Measurements from ENCODE around the gene ANKRD34B.

ANKRD34B gene

GRCh38 chr5:80609692-80610091, 39.6 kb upstream of the ANKRD34B start:
- Histone ChIP-seq H4K8ac (ENCODE audit: low read depth, low read length) (no peak overlapping the region), H2AK5ac (ENCODE audit: low read depth, low read length) (no peak overlapping the region), H3K4me3 (ENCODE audit: low read length in 2 of 2) (no peak overlapping the region), H3K23ac (ENCODE audit: low read depth, low read length, poor library complexity) (no peak overlapping the region), H2BK15ac (ENCODE audit: low read length) (no peak overlapping the region), H2AFZ (ENCODE audit: low read length) (no peak overlapping the region), H3K27me3 (ENCODE audit: control insufficient read depth in 3 of 3, insufficient read depth in 3 of 3, low read depth in 1 of 3, low read length in 3 of 3) (no peaks in the 10 kb centered on the region), H3K18ac (ENCODE audit: low read length) (no peak overlapping the region), H3K9ac (ENCODE audit: low read depth, low read length, poor library complexity) (no peak overlapping the region), H3K4me1 (ENCODE audit: control insufficient read depth in 2 of 2, insufficient read depth in 1 of 2, low read depth in 1 of 2, low read length in 2 of 2) (peaks cover 3 to 5% of the 10 kb centered on the region in 2 donors), H3K36me3 (replicated peaks in 1 of 2; ENCODE audit: control insufficient read depth in 2 of 2, insufficient read depth in 2 of 2, low read length in 2 of 2) (peaks cover 0 to 2% of the 10 kb centered on the region in 2 donors), H3K14ac (ENCODE audit: low read length) (no peak overlapping the region), H3K79me1 (ENCODE audit: low read depth, low read length) (no peaks in the 10 kb centered on the region), H3K9me3 (replicated peaks in 1 of 2; ENCODE audit: control insufficient read depth in 2 of 2, insufficient read depth in 1 of 2, low read depth in 1 of 2, low read length in 2 of 2) (peaks cover 0 to 5% of the 10 kb centered on the region in 2 donors), H2BK5ac (ENCODE audit: low read length) (no peak overlapping the region), H3K4ac (ENCODE audit: low read length) (no peak overlapping the region), H2BK120ac (ENCODE audit: low read depth, low read length) (no peak overlapping the region), H2BK12ac (ENCODE audit: low read length) (no peak overlapping the region), H3K4me2 (ENCODE audit: insufficient read depth, low read length, poor library complexity, severe bottlenecking) (no peak overlapping the region), H4K91ac (ENCODE audit: low read depth, low read length, poor library complexity) (no peak overlapping the region), H3K27ac (replicated peaks; ENCODE audit: low read length) (no peak overlapping the region)
- no CpG with 5 or more reads among the region's 1 CpG for WGBS, 2 donors (ENCODE audit: extremely low coverage in 2 of 2, insufficient read length in 2 of 2, insufficient replicate concordance in 1 of 2)
- DNase-seq (ENCODE audit: low spot score): no peak

- Histone ChIP-seq H3K4me2 (ENCODE audit: insufficient read depth, low read length, poor library complexity, severe bottlenecking) (no peak overlapping the region), H4K91ac (ENCODE audit: low read depth, low read length, poor library complexity) (no peak overlapping the region), H2AFZ (ENCODE audit: low read length) (no peak overlapping the region), H2BK15ac (ENCODE audit: low read length) (no peak overlapping the region), H3K79me1 (ENCODE audit: low read depth, low read length) (no peaks in the 10 kb centered on the region), H3K4me3 (ENCODE audit: low read length in 2 of 2) (no peak overlapping the region), H3K23ac (ENCODE audit: low read depth, low read length, poor library complexity) (no peak overlapping the region), H2BK12ac (ENCODE audit: low read length) (no peak overlapping the region), H2BK5ac (ENCODE audit: low read length) (no peak overlapping the region), H3K9ac (ENCODE audit: low read depth, low read length, poor library complexity) (no peak overlapping the region), H3K18ac (ENCODE audit: low read length) (no peak overlapping the region), H3K4me1 (ENCODE audit: control insufficient read depth in 2 of 2, insufficient read depth in 1 of 2, low read depth in 1 of 2, low read length in 2 of 2) (no peaks in the 10 kb centered on the region), H2AK5ac (ENCODE audit: low read depth, low read length) (no peak overlapping the region), H3K4ac (ENCODE audit: low read length) (no peak overlapping the region), H3K27ac (replicated peaks; ENCODE audit: low read length) (no peak overlapping the region), H4K8ac (ENCODE audit: low read depth, low read length) (no peak overlapping the region), H3K36me3 (replicated peaks in 1 of 2; ENCODE audit: control insufficient read depth in 2 of 2, insufficient read depth in 2 of 2, low read length in 2 of 2) (peaks cover 0 to 2% of the 10 kb centered on the region in 2 donors), H3K14ac (ENCODE audit: low read length) (no peak overlapping the region), H3K27me3 (ENCODE audit: control insufficient read depth in 3 of 3, insufficient read depth in 3 of 3, low read depth in 1 of 3, low read length in 3 of 3) (no peaks in the 10 kb centered on the region), H3K9me3 (replicated peaks in 1 of 2; ENCODE audit: control insufficient read depth in 2 of 2, insufficient read depth in 1 of 2, low read depth in 1 of 2, low read length in 2 of 2) (peaks cover 0 to 5% of the 10 kb centered on the region in 2 donors), H2BK120ac (ENCODE audit: low read depth, low read length) (no peak overlapping the region)
- no peak for DNase-seq (ENCODE audit: low spot score)
- WGBS, 2 donors (ENCODE audit: extremely low coverage in 2 of 2, insufficient read length in 2 of 2, insufficient replicate concordance in 1 of 2): no CpG with 5 or more reads among the region's 1 CpG
Observed at GRCh38 chr5:80608731-80609130, 38.7 kb upstream of the ANKRD34B start.

- Histone ChIP-seq H4K91ac (ENCODE audit: low read depth, low read length, poor library complexity) (no peak overlapping the region), H3K4ac (ENCODE audit: low read length) (no peak overlapping the region), H4K8ac (ENCODE audit: low read depth, low read length) (no peak overlapping the region), H3K14ac (ENCODE audit: low read length) (no peak overlapping the region), H3K23ac (ENCODE audit: low read depth, low read length, poor library complexity) (no peak overlapping the region), H3K4me1 (ENCODE audit: control insufficient read depth in 2 of 2, insufficient read depth in 1 of 2, low read depth in 1 of 2, low read length in 2 of 2) (no peaks in the 10 kb centered on the region), H3K27ac (replicated peaks; ENCODE audit: low read length) (no peak overlapping the region), H2BK120ac (ENCODE audit: low read depth, low read length) (no peak overlapping the region), H2BK12ac (ENCODE audit: low read length) (no peak overlapping the region), H3K4me2 (ENCODE audit: insufficient read depth, low read length, poor library complexity, severe bottlenecking) (no peak overlapping the region), H3K9ac (ENCODE audit: low read depth, low read length, poor library complexity) (no peak overlapping the region), H3K9me3 (replicated peaks in 1 of 2; ENCODE audit: control insufficient read depth in 2 of 2, insufficient read depth in 1 of 2, low read depth in 1 of 2, low read length in 2 of 2) (peaks cover 0 to 5% of the 10 kb centered on the region in 2 donors), H3K4me3 (ENCODE audit: low read length in 2 of 2) (no peak overlapping the region), H2AK5ac (ENCODE audit: low read depth, low read length) (peak overlapping the region; percentile 68), H2BK15ac (ENCODE audit: low read length) (no peak overlapping the region), H3K18ac (ENCODE audit: low read length) (no peak overlapping the region), H3K27me3 (ENCODE audit: control insufficient read depth in 3 of 3, insufficient read depth in 3 of 3, low read depth in 1 of 3, low read length in 3 of 3) (no peaks in the 10 kb centered on the region), H3K79me1 (ENCODE audit: low read depth, low read length) (no peaks in the 10 kb centered on the region), H2BK5ac (ENCODE audit: low read length) (no peak overlapping the region), H3K36me3 (replicated peaks in 1 of 2; ENCODE audit: control insufficient read depth in 2 of 2, insufficient read depth in 2 of 2, low read length in 2 of 2) (peaks cover 0 to 2% of the 10 kb centered on the region in 2 donors), H2AFZ (ENCODE audit: low read length) (no peak overlapping the region)
- DNase-seq (ENCODE audit: low spot score): no peak
Observed at GRCh38 chr5:80607832-80608231, 37.8 kb upstream of the ANKRD34B start.

- Histone ChIP-seq H3K79me1 (ENCODE audit: low read depth, low read length) (no peaks in the 10 kb centered on the region), H3K4me1 (ENCODE audit: control insufficient read depth in 2 of 2, insufficient read depth in 1 of 2, low read depth in 1 of 2, low read length in 2 of 2) (no peaks in the 10 kb centered on the region), H3K4ac (ENCODE audit: low read length) (no peak overlapping the region), H2AK5ac (ENCODE audit: low read depth, low read length) (no peak overlapping the region), H3K36me3 (replicated peaks in 1 of 2; ENCODE audit: control insufficient read depth in 2 of 2, insufficient read depth in 2 of 2, low read length in 2 of 2) (peaks cover 0 to 2% of the 10 kb centered on the region in 2 donors), H3K23ac (ENCODE audit: low read depth, low read length, poor library complexity) (no peak overlapping the region), H3K9me3 (replicated peaks in 1 of 2; ENCODE audit: control insufficient read depth in 2 of 2, insufficient read depth in 1 of 2, low read depth in 1 of 2, low read length in 2 of 2) (peaks cover 0 to 5% of the 10 kb centered on the region in 2 donors), H4K8ac (ENCODE audit: low read depth, low read length) (no peak overlapping the region), H2BK5ac (ENCODE audit: low read length) (no peak overlapping the region), H3K14ac (ENCODE audit: low read length) (no peak overlapping the region), H2BK120ac (ENCODE audit: low read depth, low read length) (no peak overlapping the region), H2BK12ac (ENCODE audit: low read length) (no peak overlapping the region), H3K27me3 (ENCODE audit: control insufficient read depth in 3 of 3, insufficient read depth in 3 of 3, low read depth in 1 of 3, low read length in 3 of 3) (no peaks in the 10 kb centered on the region), H2BK15ac (ENCODE audit: low read length) (no peak overlapping the region), H3K18ac (ENCODE audit: low read length) (no peak overlapping the region), H2AFZ (ENCODE audit: low read length) (no peak overlapping the region), H3K27ac (replicated peaks; ENCODE audit: low read length) (no peak overlapping the region), H3K4me2 (ENCODE audit: insufficient read depth, low read length, poor library complexity, severe bottlenecking) (no peak overlapping the region), H3K4me3 (ENCODE audit: low read length in 2 of 2) (no peak overlapping the region), H3K9ac (ENCODE audit: low read depth, low read length, poor library complexity) (no peak overlapping the region), H4K91ac (ENCODE audit: low read depth, low read length, poor library complexity) (no peak overlapping the region)
- no peak for DNase-seq (ENCODE audit: low spot score)
Observed at GRCh38 chr5:80607343-80607742, 37.3 kb upstream of the ANKRD34B start.

Data from neuronal stem cell (in vitro differentiated cells).